NCI-H187 treated with DMSO at 0.1 percent for 48 hours (cell line): Measurements from ENCODE around the gene FAM131C.
"Not testable (repeated sequence)": the region's sequence is repeated elsewhere in the genome, so short reads cannot be mapped to it uniquely, and the experiment has no call there.

Experiments used
- DNase-seq: peaks from one replicate; lab custom pipeline; 2025; lab: John Stamatoyannopoulos, UW

FAM131C gene

GRCh38 chr1:16073490-16074119 is at the start of gene FAM131C:
Gene FAM131C (minus strand): TSS chr1:16073651. CDS start chr1:16073442, 209 bp downstream.
- no peak for DNase-seq

- DNase-seq, result peak; percentile 59
Observed at GRCh38 chr1:16122916-16123315, 49.5 kb upstream of the FAM131C start.

DNA sequence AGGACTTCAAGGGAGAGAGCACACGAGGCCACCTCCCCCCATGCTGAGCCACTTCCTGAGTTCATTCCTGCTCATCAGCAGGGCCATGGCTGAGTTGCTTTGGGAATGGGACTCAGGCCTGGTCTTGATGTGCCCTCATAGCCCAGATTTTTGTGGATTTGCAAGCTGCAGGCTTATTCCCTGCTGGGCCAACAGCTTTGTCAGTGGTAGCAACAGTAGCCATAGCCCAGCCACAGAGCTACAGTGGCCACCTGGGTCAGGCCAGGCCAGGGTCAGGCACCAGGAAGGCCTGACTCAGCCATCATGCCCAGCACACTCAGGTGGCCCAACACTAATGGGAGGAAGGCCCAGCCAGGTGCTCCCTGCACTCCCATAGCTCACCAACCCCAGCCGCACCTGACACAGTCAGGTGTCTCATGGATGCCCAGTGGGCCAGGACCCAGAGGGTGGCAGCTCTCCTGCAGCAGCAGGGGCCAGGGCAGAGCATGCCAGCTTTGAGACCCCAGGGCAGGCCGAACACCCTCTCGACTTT is 49.0 kb upstream of the FAM131C start:
- DNase-seq, result no peak

DNA sequence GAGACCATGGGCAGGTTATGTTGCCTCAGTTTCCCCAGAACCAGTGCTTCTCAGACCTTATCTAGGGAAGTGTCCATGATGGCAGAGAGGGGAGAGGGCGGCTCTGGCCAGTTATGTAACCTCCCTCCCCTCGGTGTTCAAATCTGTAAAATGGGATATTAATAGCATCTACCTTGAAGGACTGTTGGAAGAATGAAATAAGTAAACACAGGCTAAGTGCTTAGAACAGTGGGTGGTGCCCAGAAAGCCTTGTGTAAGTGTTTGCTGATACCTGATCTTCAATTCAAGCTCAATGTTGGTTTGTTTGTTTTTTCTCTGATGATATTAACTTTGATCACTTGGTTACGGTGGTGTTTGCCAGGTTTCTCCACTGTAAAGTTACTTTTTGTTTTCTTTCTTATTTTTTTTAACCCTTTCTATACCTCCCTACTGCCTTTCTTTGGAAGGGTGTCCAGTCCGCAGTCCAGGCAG is 47.5 kb upstream of the FAM131C start:
- DNase-seq, result peak; percentile 45

DNA sequence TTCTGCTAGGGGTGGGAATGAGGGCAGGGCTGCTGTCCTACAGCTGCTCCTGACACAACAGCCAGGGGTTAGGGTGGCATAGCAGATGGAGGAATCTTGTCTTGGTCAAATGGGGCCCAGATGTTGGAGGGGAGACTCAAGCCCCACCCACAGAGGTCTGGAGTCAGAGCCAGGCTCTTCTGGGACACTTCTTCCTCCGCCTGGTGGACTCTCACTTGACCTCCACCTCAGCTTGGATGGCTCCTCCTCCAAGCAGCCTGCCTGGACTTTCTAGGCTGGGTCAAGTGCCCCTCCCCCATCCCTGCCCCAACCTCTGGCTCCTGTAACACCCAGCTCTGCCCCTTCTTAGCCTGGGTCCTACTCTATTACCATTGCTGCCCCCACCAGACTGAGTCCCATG is 47.0 kb upstream of the FAM131C start:
- no peak for DNase-seq

DNA sequence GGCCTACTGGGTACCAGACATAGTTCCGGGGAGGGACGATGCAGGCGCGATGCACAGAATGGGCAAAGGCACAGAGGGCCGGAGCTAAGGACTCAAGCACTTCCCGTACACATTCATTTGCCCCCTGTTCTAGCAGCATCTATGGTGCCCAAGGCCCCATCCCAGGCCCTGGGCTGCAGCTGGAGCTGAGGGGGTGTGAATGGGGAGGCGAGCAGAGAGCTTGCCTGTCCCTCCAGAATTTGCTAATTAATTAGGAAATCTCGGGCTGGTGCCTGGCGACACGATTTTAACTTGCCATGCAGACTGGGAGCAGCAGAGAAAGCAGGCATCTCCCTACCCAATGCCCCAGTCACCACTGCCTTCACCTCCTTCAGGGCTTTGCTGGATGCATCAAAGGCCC is 46.5 kb upstream of the FAM131C start:
- DNase-seq, result no peak

DNA sequence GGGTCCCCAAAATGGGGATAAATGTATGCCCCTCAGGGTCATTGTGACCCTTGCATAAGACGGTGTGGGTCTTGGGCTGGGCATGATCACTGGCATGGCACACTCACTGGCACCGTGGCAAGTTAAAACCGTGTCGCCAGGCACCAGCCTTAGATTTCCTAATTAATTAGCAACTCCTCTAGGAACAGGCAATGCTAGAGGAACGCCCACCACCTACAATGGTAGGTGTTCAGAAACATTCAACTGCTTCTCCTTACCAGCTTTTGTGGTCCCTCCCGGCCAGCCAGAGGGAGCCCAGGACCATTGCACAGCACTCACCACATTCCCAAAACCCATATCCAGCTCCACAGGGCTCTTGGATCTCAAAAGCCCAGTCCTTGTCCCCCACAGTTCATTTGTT is 46.1 kb upstream of the FAM131C start:
- no peak for DNase-seq

- DNase-seq, result no peak
Observed at GRCh38 chr1:16118706-16119105, 45.3 kb upstream of the FAM131C start.

- DNase-seq, result no peak
Observed at GRCh38 chr1:16117936-16118335, 44.5 kb upstream of the FAM131C start.

DNA sequence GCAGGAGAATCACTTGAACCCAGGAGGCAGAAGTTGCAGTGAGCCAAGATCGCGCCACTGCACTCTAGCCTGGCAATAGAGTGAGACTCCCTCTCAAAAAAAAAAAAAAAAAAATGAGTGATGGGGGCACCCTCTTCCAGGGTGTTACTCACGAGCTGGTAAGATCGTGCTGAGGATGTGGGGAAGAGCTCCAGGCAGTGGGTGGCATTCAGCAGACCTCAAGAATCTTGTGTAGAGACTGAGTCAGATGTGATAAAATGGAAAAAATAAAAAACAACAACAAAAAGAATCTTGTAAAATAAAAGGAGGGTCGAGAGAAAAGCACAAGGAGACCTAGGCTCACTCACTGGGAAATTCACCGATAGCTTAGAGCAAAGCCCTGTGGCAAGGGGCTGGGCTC is 43.9 kb upstream of the FAM131C start:
- no peak for DNase-seq

GRCh38 chr1:16116625-16117024 is 43.2 kb upstream of the FAM131C start:
- no peak for DNase-seq

- no peak for DNase-seq
Observed at GRCh38 chr1:16116002-16116401, 42.6 kb upstream of the FAM131C start.

DNA sequence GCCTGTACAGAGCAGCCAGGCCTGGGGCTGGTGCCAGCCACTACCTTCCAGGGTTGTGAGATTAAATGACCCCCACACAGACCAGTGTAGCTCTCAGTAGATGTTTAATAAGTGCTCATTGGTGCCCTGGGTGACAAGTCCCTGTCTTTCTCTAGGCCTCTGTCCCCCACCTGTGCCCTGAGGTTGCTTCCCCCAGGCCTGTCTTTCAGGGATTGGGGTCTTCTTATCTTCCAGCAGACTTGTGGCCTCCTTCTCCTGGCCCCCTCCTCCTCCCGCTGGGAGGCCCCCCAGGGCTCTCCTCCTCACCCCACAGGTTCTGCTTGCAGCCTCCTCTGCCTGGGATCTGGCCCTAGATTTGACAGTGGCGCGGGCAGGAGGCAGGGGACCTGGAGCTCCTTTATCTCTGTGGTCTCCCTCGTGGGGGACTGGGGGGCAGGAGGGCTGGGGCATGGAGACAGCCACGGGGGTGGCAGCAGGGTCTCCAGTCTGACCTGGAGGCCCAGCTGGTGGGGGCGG is 42.1 kb upstream of the FAM131C start:
- no peak for DNase-seq

GRCh38 chr1:16114527-16115467 is 41.3 kb upstream of the FAM131C start:
- no peak for DNase-seq

DNA sequence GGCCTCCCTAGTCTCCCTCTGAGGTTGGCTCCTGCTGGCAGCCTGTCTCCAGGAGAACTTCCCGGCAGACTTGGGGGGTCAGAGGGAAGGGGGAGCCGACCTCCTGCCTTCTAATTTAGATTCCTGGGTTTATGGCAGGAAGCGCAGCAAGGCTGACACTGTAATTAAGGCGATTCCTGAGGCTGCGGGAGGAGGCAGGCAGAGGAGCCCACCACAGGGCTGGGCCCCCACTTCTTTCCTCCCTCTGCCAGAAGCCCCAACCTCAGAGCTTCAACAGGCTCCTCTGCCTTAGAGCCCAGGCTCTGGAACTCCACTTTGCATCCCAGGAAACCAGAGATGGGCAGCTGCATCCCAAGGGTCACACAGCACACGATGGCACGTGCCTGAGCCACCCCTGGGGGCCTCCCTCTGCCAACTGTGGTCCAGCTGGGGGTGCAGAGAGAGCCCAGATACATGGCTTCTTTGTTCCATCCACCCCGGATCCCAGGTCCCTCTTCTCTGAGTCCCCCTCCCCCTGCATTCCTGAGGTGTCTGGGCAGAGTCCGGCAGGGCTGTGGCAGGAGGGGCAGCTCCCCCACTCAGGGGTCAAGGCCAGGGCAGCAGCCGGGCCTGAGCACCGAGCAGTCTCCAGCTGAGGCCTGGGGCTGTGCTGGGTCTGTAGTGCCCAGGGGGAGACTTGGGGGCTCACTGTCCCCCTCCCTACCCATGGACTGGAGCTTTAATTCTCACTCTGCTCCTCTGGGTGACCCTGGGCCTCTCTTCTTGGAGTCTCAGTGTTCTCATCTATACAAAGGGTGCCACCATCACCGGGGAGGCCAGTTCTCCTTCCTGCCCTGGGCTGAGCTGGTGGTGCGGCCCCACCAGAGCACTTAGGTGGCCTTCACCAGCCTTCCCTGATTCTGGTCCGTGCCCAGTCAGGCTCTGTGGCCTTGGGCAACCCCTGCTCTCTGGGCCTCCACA is 39.4 kb upstream of the FAM131C start:
- DNase-seq, result no peak

DNA sequence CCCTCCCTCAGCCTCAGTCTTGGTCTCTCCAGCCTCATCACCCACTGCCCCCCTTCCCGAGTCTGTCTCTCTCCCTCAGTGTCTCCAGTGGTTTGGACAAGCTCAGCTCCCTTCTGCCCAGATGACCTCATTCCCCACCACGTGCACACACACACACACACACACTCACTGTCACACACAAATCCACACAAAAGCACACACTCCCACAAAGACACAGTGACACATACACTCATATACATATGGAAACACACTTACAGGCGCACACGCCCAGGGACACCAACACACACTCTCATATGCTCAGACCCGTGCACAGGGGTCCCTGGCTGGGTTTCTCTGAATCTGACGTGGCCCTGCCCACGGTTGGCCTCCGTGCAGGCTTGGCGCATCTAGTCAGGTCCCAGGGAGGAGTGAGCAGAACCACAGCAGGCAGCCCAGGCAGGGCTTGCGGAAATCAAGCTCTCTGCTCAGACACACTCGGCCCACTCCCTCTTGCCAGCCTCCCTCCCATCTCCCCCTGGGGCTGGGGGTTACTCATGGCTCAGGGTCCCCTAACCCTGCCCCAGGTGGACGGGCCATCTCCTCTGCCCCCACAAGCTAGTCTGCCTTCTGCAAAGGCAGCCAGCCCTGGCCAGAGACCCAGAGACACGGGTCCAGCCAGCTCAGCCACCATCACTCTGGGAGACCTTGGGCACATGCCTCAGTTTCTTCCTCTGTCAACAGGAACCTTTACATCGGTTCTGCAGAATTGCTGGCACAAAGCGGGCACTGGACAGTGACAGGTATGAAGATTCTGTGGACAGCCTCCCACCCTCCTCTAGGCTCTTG is 38.5 kb upstream of the FAM131C start:
- no peak for DNase-seq

GRCh38 chr1:16110884-16111283 is 37.4 kb upstream of the FAM131C start:
- no peak for DNase-seq

GRCh38 chr1:16110456-16110855 is 37.0 kb upstream of the FAM131C start:
- no peak for DNase-seq

GRCh38 chr1:16109571-16109970 is 36.1 kb upstream of the FAM131C start:
- DNase-seq, result no peak

GRCh38 chr1:16107039-16107438 is 33.6 kb upstream of the FAM131C start:
- DNase-seq, result not testable (repeated sequence)

GRCh38 chr1:16101623-16102022 is 28.2 kb upstream of the FAM131C start:
- no peak for DNase-seq
